ENCODE results near the gene ORC3.

GRCh38 chr6:87573307-87574024, 16.5 kb upstream of the ORC3 start:
- TF ChIP-seq CTCF (IDR thresholded peaks at IDR 0.05) (no peak), POLR2A (IDR thresholded peaks at IDR 0.05) (no peak)

Measured in adrenal gland (tissue), 5 donors.